Fibroblast of lung (primary cell): ENCODE measurements around the gene RPGRIP1. TPM values are rescaled to one million over a fixed set of nuclear protein-coding genes. Genes with fewer than 3 reads are reported as not detected.

Source experiments
- DNase-seq, 2 donors: peaks; one replicate each; pipeline versions ENCODE4 v3.0.0 to v3.0.0-alpha.2; 2010; ENCODE audit warnings: low read depth in 2 of 2
- H2AFZ ChIP-seq: 2 replicates; pipeline ENCODE4 v1.5.1; 2012; ENCODE audit warnings: low read length, control low read depth, inconsistent platforms
- H3K27ac ChIP-seq: 2 replicates; pipeline ENCODE4 v1.5.1; 2011; ENCODE audit warnings: low read length, control low read depth; ENCODE audit not compliant: insufficient read depth
- H3K27me3 ChIP-seq: 2 replicates; pipeline ENCODE4 v1.5.1; 2011; ENCODE audit warnings: mild to moderate bottlenecking, low read length; ENCODE audit not compliant: control insufficient read depth, insufficient read depth
- H3K36me3 ChIP-seq: 2 replicates; pipeline ENCODE4 v1.5.1; 2011; ENCODE audit warnings: low read length; ENCODE audit not compliant: control insufficient read depth, insufficient read depth
- H3K4me1 ChIP-seq: 2 replicates; pipeline ENCODE4 v1.5.1; 2011; ENCODE audit warnings: low read length; ENCODE audit not compliant: control insufficient read depth, insufficient read depth; ENCODE audit errors: extremely low read depth
- H3K4me2 ChIP-seq: 2 replicates; pipeline ENCODE4 v1.5.1; 2011; ENCODE audit warnings: low read length, control low read depth; ENCODE audit not compliant: insufficient read depth; ENCODE audit errors: extremely low read depth
- H3K4me3 ChIP-seq, 4 experiments: fragments of 200-600 bp in 1 of 4; sonication (generic) in 1 of 4; replicated peaks in 1 of 4; 2 replicates each; pipeline ENCODE4 v1.5.1; 2011 to 2016; ENCODE audit warnings: low read length in 4 of 4, low read depth in 3 of 4, mild to moderate bottlenecking in 3 of 4, control low read depth in 2 of 4, inconsistent platforms in 1 of 4, mixed read lengths in 1 of 4; ENCODE audit not compliant: insufficient read depth in 1 of 4; ENCODE audit errors: control extremely low read depth in 1 of 4
- H3K79me2 ChIP-seq: 2 replicates; pipeline ENCODE4 v1.5.1; 2012; ENCODE audit warnings: mild to moderate bottlenecking, low read length, inconsistent platforms; ENCODE audit not compliant: control insufficient read depth, insufficient read depth
- H3K9ac ChIP-seq: 2 replicates; pipeline ENCODE4 v1.5.1; 2011; ENCODE audit warnings: mild to moderate bottlenecking, low read length, control low read depth; ENCODE audit not compliant: insufficient read depth
- H3K9me3 ChIP-seq: 2 replicates; pipeline ENCODE4 v1.5.1; 2012; ENCODE audit warnings: low read depth, low read length; ENCODE audit not compliant: control insufficient read depth, insufficient read depth
- H4K20me1 ChIP-seq: 2 replicates; pipeline ENCODE4 v1.5.1; 2011; ENCODE audit warnings: low read length; ENCODE audit not compliant: control insufficient read depth, insufficient read depth; ENCODE audit errors: extremely low read depth
- EZH2 ChIP-seq: IDR thresholded peaks from 2 replicates; pipeline ENCODE4 v1.5.1; 2012; ENCODE audit warnings: low read length, control low read depth, mild to moderate bottlenecking; ENCODE audit errors: missing control alignments
- polyA plus RNA-seq, 2 donors: library from polyadenylated mRNA; depleted of rRNA in 1 of 2; stranded (reverse) in 1 of 2; unstranded in 1 of 2; fragments of >200 nt; gene quantifications; 2 replicates each; pipeline ENCODE4 v1.2.1, GENCODE V29; 2011 to 2012; ENCODE audit warnings: missing spikeins in 1 of 2
- total RNA-seq: library from RNA; depleted of rRNA; stranded (reverse); fragments of >200 nt; gene quantifications from 2 replicates; pipeline ENCODE4 v1.2.1, GENCODE V29; 2014
- TF ChIP-seq, protein P1 (sequence below), 2 donors: IDR thresholded peaks in 1 of 2; conservative IDR thresholded peaks in 1 of 2; 1 replicate in 1 of 2; 2 replicates in 1 of 2; pipeline ENCODE4 v1.5.1; 2011 to 2012; ENCODE audit warnings: low read length in 2 of 2, control low read depth in 1 of 2, inconsistent platforms in 1 of 2, low read depth in 1 of 2, mild to moderate bottlenecking in 1 of 2

The RPGRIP1 gene
- total and polyA plus RNA-seq, 2 donors (not counting 1 experiment from before 2014, with no cell fraction given): under 0.01 to 0.32 TPM

DNA sequence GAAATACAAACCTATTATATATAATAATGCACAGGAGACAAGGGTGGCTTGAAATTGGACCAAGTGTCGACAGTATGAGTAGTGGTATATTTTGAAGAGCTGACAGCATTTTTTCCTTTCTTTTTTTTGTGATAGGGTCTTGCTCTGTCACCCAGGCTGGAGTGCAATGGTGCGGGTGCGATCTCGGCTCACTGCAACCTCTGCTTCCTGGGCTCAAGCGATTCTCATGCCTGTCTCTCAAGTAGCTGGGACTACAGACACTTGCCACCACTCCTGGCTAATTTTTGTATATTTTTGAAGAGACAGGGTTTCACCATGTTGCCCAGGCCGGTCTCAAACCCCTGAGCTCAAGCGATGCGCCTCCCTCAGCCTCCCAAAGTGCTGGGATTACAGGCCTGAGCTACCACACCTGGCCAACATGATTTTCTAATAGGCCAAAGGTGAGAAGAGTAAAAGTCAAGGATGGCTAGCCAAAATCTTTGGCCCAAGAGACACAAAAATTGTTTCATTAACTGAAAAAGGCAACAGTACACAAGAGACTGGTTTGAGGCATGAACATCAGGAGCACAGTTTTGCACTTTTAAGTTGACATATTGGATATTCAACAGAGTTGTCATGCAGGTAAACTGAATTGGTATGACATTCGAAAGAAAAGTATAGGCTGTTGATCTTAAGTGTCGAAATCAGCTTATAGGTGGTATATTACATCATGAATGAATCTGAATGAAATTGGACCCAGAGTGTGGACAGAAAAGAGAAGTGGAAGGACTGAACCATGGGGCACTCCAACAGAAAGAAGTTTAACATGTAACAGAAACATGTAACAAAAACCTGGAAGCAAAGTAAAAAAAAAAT lies 23.1 kb upstream of the RPGRIP1 start:
- Histone ChIP-seq H3K79me2 (peaks cover 98% of the 10 kb centered on the region), H3K9ac (no peak overlapping the region), H3K27me3 (no peaks in the 10 kb centered on the region), H3K9me3 (no peaks in the 10 kb centered on the region), H4K20me1 (peaks cover 14% of the 10 kb centered on the region), H2AFZ (no peak overlapping the region), H3K4me1 (peaks cover 22% of the 10 kb centered on the region), H3K4me3 (no peak overlapping the region), H3K27ac (no peak overlapping the region), H3K4me2 (no peak overlapping the region), H3K36me3 (peaks cover 10% of the 10 kb centered on the region)
- DNase-seq: no peak
- TF ChIP-seq EZH2: no peak
- TF ChIP-seq, protein P1, sequence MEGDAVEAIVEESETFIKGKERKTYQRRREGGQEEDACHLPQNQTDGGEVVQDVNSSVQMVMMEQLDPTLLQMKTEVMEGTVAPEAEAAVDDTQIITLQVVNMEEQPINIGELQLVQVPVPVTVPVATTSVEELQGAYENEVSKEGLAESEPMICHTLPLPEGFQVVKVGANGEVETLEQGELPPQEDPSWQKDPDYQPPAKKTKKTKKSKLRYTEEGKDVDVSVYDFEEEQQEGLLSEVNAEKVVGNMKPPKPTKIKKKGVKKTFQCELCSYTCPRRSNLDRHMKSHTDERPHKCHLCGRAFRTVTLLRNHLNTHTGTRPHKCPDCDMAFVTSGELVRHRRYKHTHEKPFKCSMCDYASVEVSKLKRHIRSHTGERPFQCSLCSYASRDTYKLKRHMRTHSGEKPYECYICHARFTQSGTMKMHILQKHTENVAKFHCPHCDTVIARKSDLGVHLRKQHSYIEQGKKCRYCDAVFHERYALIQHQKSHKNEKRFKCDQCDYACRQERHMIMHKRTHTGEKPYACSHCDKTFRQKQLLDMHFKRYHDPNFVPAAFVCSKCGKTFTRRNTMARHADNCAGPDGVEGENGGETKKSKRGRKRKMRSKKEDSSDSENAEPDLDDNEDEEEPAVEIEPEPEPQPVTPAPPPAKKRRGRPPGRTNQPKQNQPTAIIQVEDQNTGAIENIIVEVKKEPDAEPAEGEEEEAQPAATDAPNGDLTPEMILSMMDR (conservative IDR thresholded peaks at IDR 0.05 in 1 of 2, IDR thresholded peaks at IDR 0.05 in 1 of 2; ENCODE audit: low read depth in 1 of 2, low read length in 2 of 2): no peak

DNA sequence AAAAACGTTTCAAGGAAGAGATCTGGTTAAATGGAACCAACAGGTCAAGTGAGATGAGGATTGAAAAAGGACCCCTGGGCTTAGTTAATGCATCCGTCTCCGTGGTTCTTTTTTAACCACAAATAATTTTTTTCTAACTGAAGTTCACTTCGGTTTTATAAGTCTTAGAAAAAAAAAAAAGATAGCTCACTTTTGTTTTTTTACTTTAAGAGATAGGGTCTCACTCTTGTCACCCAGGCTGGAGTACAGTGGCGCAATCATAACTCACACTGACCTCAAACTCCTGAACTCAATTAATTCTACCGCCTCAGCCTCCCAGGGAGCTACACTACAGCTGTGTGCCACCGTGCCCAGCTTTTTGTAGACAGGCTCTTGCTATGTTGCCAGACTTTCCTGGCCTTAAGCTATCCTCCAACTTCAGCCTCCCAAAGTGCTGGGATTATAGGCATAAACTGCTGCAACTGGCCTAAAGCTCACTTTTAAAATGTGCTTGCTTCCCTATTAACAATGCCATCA lies 22.4 kb upstream of the RPGRIP1 start:
- Histone ChIP-seq H3K4me3 (no peak overlapping the region), H3K27ac (no peak overlapping the region), H3K27me3 (no peaks in the 10 kb centered on the region), H3K9ac (no peak overlapping the region), H3K9me3 (no peaks in the 10 kb centered on the region), H3K79me2 (peaks cover 98% of the 10 kb centered on the region), H2AFZ (no peak overlapping the region), H4K20me1 (peaks cover 17% of the 10 kb centered on the region), H3K4me1 (peaks cover 23% of the 10 kb centered on the region), H3K36me3 (peaks cover 12% of the 10 kb centered on the region), H3K4me2 (peak overlapping the region; percentile 11)
- no peak for TF ChIP-seq EZH2
- TF ChIP-seq, protein P1 (conservative IDR thresholded peaks at IDR 0.05 in 1 of 2, IDR thresholded peaks at IDR 0.05 in 1 of 2; ENCODE audit: low read depth in 1 of 2, low read length in 2 of 2): no peak
- DNase-seq: no peak

DNA sequence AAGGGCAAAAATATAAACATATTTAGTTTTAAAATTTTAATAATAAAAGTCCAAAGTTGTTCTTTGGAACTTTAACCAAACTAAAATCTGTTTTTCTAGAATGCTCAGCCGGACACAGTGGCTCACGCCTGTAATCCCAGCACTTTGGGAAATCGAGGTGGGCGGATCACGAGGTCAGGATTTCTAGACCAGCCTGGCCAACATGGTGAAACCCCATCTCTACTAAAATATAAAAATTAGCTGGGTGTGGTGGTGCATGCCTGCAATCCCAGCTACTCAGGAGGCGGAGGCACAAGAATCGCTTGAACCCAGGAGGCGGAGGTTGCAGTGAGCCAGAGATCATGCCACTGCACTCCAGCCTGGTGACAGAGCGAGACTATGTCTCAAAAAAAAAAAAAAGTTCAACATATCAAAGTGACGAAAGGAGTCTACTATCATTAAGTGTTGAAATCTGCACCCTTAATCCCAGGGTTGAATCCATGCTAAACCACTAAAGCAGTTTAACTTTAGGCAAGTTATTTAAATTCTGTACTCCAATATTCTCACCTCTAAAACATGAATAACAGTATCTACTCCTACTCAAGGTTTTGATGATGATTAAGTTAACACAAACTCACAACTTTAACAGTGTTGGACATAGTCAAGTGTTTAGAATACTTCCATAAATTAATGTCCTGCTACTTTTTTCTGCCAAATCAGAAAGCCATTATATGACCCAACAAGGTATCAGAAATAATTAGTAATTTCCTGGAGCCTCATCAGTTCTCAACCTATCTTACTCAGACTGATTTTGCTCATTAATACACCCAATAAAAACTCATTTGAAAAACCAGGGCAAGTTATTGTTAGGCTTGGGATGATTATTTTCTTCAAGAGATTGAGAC lies 21.6 kb upstream of the RPGRIP1 start:
- no peaks in the 10 kb centered on the region for H3K27me3 ChIP-seq
- TF ChIP-seq, protein P1 (conservative IDR thresholded peaks at IDR 0.05 in 1 of 2, IDR thresholded peaks at IDR 0.05 in 1 of 2; ENCODE audit: low read depth in 1 of 2, low read length in 2 of 2): no peak
- TF ChIP-seq EZH2: no peak

More for the DNA sequence above, 21.6 kb upstream of the RPGRIP1 start:
- Histone ChIP-seq H3K36me3 (peaks cover 13% of the 10 kb centered on the region), H3K4me2 (peak overlapping the region; percentile 11), H3K27ac (no peak overlapping the region), H3K9ac (no peak overlapping the region), H3K9me3 (no peaks in the 10 kb centered on the region), H3K4me3 (no peak overlapping the region), H3K79me2 (peaks cover 97% of the 10 kb centered on the region), H4K20me1 (peaks cover 17% of the 10 kb centered on the region), H2AFZ (no peak overlapping the region), H3K4me1 (peaks cover 24% of the 10 kb centered on the region)
- no peak for DNase-seq
